ENCODE measurements around the gene PDE3B. TPM values are rescaled to one million over a fixed set of nuclear protein-coding genes. Genes with fewer than 3 reads are reported as not detected.

PDE3B gene
- total and polyA plus RNA-seq, 9 of the 15 experiments (the other 6 are each of a cell fraction or from before 2014, with no cell fraction given), result 2.3 to 22.5 (median 12.2) TPM

GRCh38 chr11:14609902-14610301, 33.7 kb upstream of the PDE3B start:
- ChIA-PET POLR2A (no interaction called here), CTCF (ENCODE audit: low intra/inter-chr PET ratio) (no interaction called here)
- Histone ChIP-seq H3K4me1 (replicated peaks in 1 of 2; ENCODE audit: control insufficient read depth in 2 of 2, insufficient read depth in 2 of 2, low read length in 2 of 2) (no peaks in the 10 kb centered on the region), H3K9ac (ENCODE audit: insufficient read depth in 1 of 2, low read depth in 2 of 2, low read length in 2 of 2) (no peak overlapping the region), H4K20me1 (replicated peaks; ENCODE audit: control insufficient read depth, insufficient read depth, low read length) (no peaks in the 10 kb centered on the region), H3K4me2 (ENCODE audit: insufficient read depth, low read length) (no peak overlapping the region), H3K27me3 (ENCODE audit: control insufficient read depth in 2 of 2, insufficient read depth in 2 of 2, low read length in 2 of 2) (no peaks in the 10 kb centered on the region), H2AFZ (ENCODE audit: low read depth, low read length) (no peak overlapping the region), H3K9me3 (replicated peaks; ENCODE audit: control insufficient read depth, insufficient read depth, low read depth, low read length) (no peaks in the 10 kb centered on the region; the same call in 1 of the 2 replicates), H3K9me1 (ENCODE audit: control insufficient read depth, insufficient read depth, low read length) (no peaks in the 10 kb centered on the region), H3K79me2 (ENCODE audit: control insufficient read depth, insufficient read depth, low read length) (no peaks in the 10 kb centered on the region), H3K36me3 (ENCODE audit: control insufficient read depth, insufficient read depth, low read length) (peaks cover 69% of the 10 kb centered on the region), H3K27ac (ENCODE audit: extremely low read depth, low read depth, low read length) (no peak overlapping the region), H3K4me3 (no peak overlapping the region)
- ATAC-seq (no peak), DNase-seq (ENCODE audit: extremely low read depth in 1 of 4, low spot score in 3 of 4) (no peak), FAIRE-seq (no peak)
- in situ Hi-C loops (cut with MboI) (no loop called here), intact Hi-C loops (cut with micrococcal nuclease) (no loop called here)
- 90% methylated on average over 1 of the region's 1 CpG for WGBS (ENCODE audit: insufficient coverage, low coverage, missing lambda C conversion rate)
- BruUV-seq (replicated peaks), result no TSS peak
- TF ChIP-seq BDP1 (IDR thresholded peaks at IDR 0.05; ENCODE audit: insufficient read depth, insufficient read length) (no peak), SMAD4 (CRISPR knock-in tag; conservative IDR thresholded peaks at IDR 0.05) (no peak), RB1 (IDR thresholded peaks at IDR 0.05; ENCODE audit: low read depth) (no peak), RBM17 (IDR thresholded peaks at IDR 0.05; ENCODE audit: borderline replicate concordance, low read depth, low read length) (no peak), ZNF311 (CRISPR knock-in tag; IDR thresholded peaks at IDR 0.05) (no peak), DLX4 (CRISPR knock-in tag; IDR thresholded peaks at IDR 0.05) (no peak), NR2C1 (IDR thresholded peaks at IDR 0.05) (no peak), NR2C1 (tag; IDR thresholded peaks at IDR 0.05) (no peak), HDAC2 (IDR thresholded peaks at IDR 0.05) (no peak), SAP30 (IDR thresholded peaks at IDR 0.05; ENCODE audit: borderline replicate concordance, insufficient read depth, low read depth, low read length, poor library complexity, severe bottlenecking) (no peak), EP300 (IDR thresholded peaks at IDR 0.05; ENCODE audit: low read length) (no peak), BRCA1 (IDR thresholded peaks at IDR 0.05) (no peak), BRCA1 (CRISPR knock-in tag; IDR thresholded peaks at IDR 0.05) (no peak)

Data from K562 (cell line).